WTC11 (cell line): ENCODE data around the gene JAZF1. TPM values are rescaled to one million over a fixed set of nuclear protein-coding genes. Genes with fewer than 3 reads are reported as not detected.

ENCODE experiments used
- ATAC-seq: fragments of 200-7000 bp; cut with Tn5 transposase; 2 replicates; pipeline ENCODE4 v1.10.0; 2021; ENCODE audit warnings: mild to moderate bottlenecking, moderate library complexity
- CTCF ChIA-PET: fragments of 300-600 bp; sonication (Branson Sonifier 250); formaldehyde crosslinking; loops from one replicate; lab custom pipeline; 2021; ENCODE audit warnings: antibody characterized with exemption; lab: Charles Lee
- POLR2A ChIA-PET: fragments of 350-600 bp; sonication (Branson Sonifier 250); formaldehyde crosslinking; loops from one replicate; lab custom pipeline; 2021; ENCODE audit warnings: antibody characterized with exemption; lab: Charles Lee
- DNase-seq: peaks from one replicate; pipeline ENCODE4 v3.0.0; 2021; ENCODE audit warnings: low spot score
- H3K27ac Mint-ChIP-seq: 2 replicates; pipeline ENCODE4 v1.8.0; 2021; ENCODE audit warnings: mixed read lengths
- H3K27me3 Mint-ChIP-seq: 2 replicates; pipeline ENCODE4 v1.8.0; 2021; ENCODE audit warnings: low read depth, mild to moderate bottlenecking, moderate library complexity, mixed read lengths
- H3K36me3 Mint-ChIP-seq: 2 replicates; pipeline ENCODE4 v1.8.0; 2021; ENCODE audit warnings: mixed read lengths
- H3K4me1 Mint-ChIP-seq: 2 replicates; pipeline ENCODE4 v1.8.0; 2022; ENCODE audit warnings: mixed read lengths
- H3K4me3 Mint-ChIP-seq: 2 replicates; pipeline ENCODE4 v1.8.0; 2021; ENCODE audit warnings: mild to moderate bottlenecking, moderate library complexity, mixed read lengths
- H3K9me3 Mint-ChIP-seq: 2 replicates; pipeline ENCODE4 v1.8.0; 2021; ENCODE audit warnings: mixed read lengths
- CREB1 ChIP-seq: sonication (generic); formaldehyde crosslinking; IDR thresholded peaks from 2 replicates; pipeline ENCODE4 v1.8.0; 2023; ENCODE audit warnings: mild to moderate bottlenecking, missing genetic modification reagents
- FOXJ3 ChIP-seq: sonication (generic); formaldehyde crosslinking; IDR thresholded peaks from 2 replicates; pipeline ENCODE4 v1.9.0; 2021; ENCODE audit warnings: missing genetic modification reagents, mild to moderate bottlenecking, borderline replicate concordance
- GTF2I ChIP-seq: fragments of 250-450 bp; sonication (Bioruptor Pico); conservative IDR thresholded peaks from 2 replicates; pipeline ENCODE4 v1.4.0; 2021; ENCODE audit warnings: mild to moderate bottlenecking
- JAZF1 ChIP-seq: fragments of 250-450 bp; sonication (Bioruptor Pico); IDR thresholded peaks from 2 replicates; pipeline ENCODE4 v1.9.0; 2021; ENCODE audit warnings: moderate library complexity, mild to moderate bottlenecking, inconsistent platforms
- JUN ChIP-seq: sonication (generic); formaldehyde crosslinking; IDR thresholded peaks from 2 replicates; pipeline ENCODE4 v1.8.0; 2023; ENCODE audit warnings: mild to moderate bottlenecking, missing genetic modification reagents
- KAT7 ChIP-seq: sonication (generic); formaldehyde crosslinking; IDR thresholded peaks from 2 replicates; pipeline ENCODE4 v1.8.1; 2023; ENCODE audit warnings: missing genetic modification reagents, mild to moderate bottlenecking, borderline replicate concordance
- MXD4 ChIP-seq: fragments of 250-450 bp; sonication (Bioruptor Pico); IDR thresholded peaks from 2 replicates; pipeline ENCODE4 v1.8.0; 2021; ENCODE audit warnings: mild to moderate bottlenecking, moderate library complexity, borderline replicate concordance
- MYBL2 ChIP-seq: sonication (generic); formaldehyde crosslinking; IDR thresholded peaks from 2 replicates; pipeline ENCODE4 v1.8.1; 2023; ENCODE audit warnings: mild to moderate bottlenecking, moderate library complexity, missing genetic modification reagents
- NFE2L1 ChIP-seq: sonication (generic); formaldehyde crosslinking; IDR thresholded peaks from 2 replicates; pipeline ENCODE4 v1.8.1; 2023; ENCODE audit warnings: missing genetic modification reagents
- NFYB ChIP-seq: sonication (generic); formaldehyde crosslinking; conservative IDR thresholded peaks from 2 replicates; pipeline ENCODE4 v1.8.0; 2022; ENCODE audit warnings: low read depth, missing genetic modification reagents
- NR2C2 ChIP-seq: sonication (generic); formaldehyde crosslinking; IDR thresholded peaks from 2 replicates; pipeline ENCODE4 v1.8.0; 2022; ENCODE audit warnings: mild to moderate bottlenecking, missing genetic modification reagents
- TEAD4 ChIP-seq: sonication (generic); formaldehyde crosslinking; IDR thresholded peaks from 2 replicates; pipeline ENCODE4 v1.8.0; 2022; ENCODE audit warnings: mild to moderate bottlenecking, missing genetic modification reagents
- ZNF423 ChIP-seq: fragments of 250-450 bp; sonication (Bioruptor Pico); IDR thresholded peaks from 2 replicates; pipeline ENCODE4 v2.1.2; 2022; ENCODE audit warnings: mild to moderate bottlenecking, moderate library complexity
- ZNF671 ChIP-seq: fragments of 250-450 bp; sonication (Bioruptor Pico); IDR thresholded peaks from 2 replicates; pipeline ENCODE4 v1.8.0; 2021; ENCODE audit warnings: mild to moderate bottlenecking
- total RNA-seq: library from RNA; stranded (reverse); gene quantifications from 3 replicates; pipeline ENCODE4 v1.2.3, GENCODE V29; 2021
- TF ChIP-seq, protein P1 (sequence below): sonication (generic); formaldehyde crosslinking; IDR thresholded peaks from 2 replicates; pipeline ENCODE4 v1.8.0; 2023; ENCODE audit warnings: mild to moderate bottlenecking, missing genetic modification reagents
- TF ChIP-seq, protein P2 (sequence below): sonication (generic); formaldehyde crosslinking; IDR thresholded peaks from 2 replicates; pipeline ENCODE4 v1.8.1; 2023; ENCODE audit warnings: mild to moderate bottlenecking, missing genetic modification reagents, moderate library complexity
- TF ChIP-seq, protein P3 (sequence below): fragments of 250-450 bp; sonication (Bioruptor Pico); IDR thresholded peaks from 2 replicates; pipeline ENCODE4 v1.9.0; 2021; ENCODE audit warnings: moderate library complexity, mild to moderate bottlenecking, inconsistent platforms, borderline replicate concordance
- TF ChIP-seq, protein P4 (sequence below): fragments of 200-600 bp; IDR thresholded peaks from 2 replicates; pipeline ENCODE4 v1.8.0; 2022; ENCODE audit warnings: antibody characterized with exemption
- TF ChIP-seq, protein P5 (sequence below): fragments of 250-450 bp; sonication (Bioruptor Pico); IDR thresholded peaks from 2 replicates; pipeline ENCODE4 v1.9.0; 2021; ENCODE audit warnings: mild to moderate bottlenecking
- TF ChIP-seq, protein P6 (sequence below): sonication (generic); formaldehyde crosslinking; IDR thresholded peaks from 2 replicates; pipeline ENCODE4 v1.8.0; 2023; ENCODE audit warnings: missing genetic modification reagents
- TF ChIP-seq, protein P7 (sequence below): fragments of 250-450 bp; sonication (Bioruptor Pico); conservative IDR thresholded peaks from 2 replicates; pipeline ENCODE4 v1.9.0; 2021; ENCODE audit warnings: mild to moderate bottlenecking
- TF ChIP-seq, protein P8 (sequence below): sonication (generic); formaldehyde crosslinking; IDR thresholded peaks from 2 replicates; pipeline ENCODE4 v1.8.0; 2022; ENCODE audit warnings: mild to moderate bottlenecking, missing genetic modification reagents
- TF ChIP-seq, protein P9 (sequence below): sonication (generic); formaldehyde crosslinking; IDR thresholded peaks from 2 replicates; pipeline ENCODE4 v1.8.0; 2022; ENCODE audit warnings: mild to moderate bottlenecking, missing genetic modification reagents

JAZF1 gene
- total RNA-seq, 1 experiment from 2014 or later: 19.0 TPM

DNA sequence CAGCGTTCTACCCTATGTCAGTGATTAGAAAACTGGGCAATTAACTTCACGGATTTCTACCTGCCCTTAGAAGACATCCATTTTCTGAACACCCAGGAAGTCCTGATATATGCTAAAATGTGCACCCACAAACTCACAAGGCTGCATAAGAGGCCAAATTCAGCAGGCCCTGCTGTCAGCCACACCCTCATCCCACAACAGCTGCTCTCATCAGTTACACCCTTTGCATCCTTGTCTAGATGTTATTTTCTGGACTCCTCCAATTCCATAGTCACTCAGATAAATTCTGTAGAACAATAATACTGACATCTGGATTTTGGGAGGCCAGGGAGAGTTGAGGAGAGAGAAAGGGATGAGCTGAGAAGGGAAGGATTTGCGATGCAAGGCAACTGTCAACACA, 231.7 kb downstream of the JAZF1 start:
- CTCF ChIA-PET: interaction anchor here (0.8 kb wide), 1 partner anchor 145 kb away, joined by 3 read pairs; no protein-coding TSS in a partner anchor

DNA sequence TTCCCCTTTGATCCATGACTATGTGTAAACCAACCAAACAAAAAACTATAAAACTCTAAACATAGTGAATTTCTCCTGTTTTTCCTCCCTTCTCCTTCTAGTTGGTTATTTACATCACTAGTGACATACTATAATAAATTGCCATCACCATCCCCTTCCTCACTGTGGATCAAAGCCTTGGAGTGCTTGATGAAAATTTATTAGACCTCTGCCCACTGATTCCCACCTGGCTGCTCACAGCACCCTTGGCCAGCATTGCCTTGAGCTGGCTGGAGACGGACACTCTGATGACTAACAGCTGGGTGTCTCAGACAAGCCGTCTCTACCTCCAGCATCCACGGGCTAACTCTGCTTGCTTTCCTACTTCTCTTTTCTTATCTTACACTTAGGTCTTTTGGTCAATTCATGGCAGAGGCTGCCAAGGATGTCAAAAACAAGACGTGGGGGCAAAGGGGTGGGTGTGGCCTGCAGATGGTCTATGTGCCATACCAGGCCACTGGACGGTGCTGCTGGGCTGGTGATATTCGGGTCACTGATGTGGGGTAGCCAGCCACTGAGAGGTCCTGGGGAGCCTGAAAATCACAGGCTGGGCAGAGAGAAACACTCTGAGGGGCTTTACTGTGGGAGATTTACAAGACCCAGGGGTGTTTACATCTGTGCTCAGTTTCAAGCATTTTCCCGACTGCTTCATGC, 232.9 kb downstream of the JAZF1 start:
- no peaks in the 10 kb centered on the region for H3K36me3 Mint-ChIP-seq
- POLR2A ChIA-PET: no interaction called here
- H3K27me3 Mint-ChIP-seq: no peaks in the 10 kb centered on the region
- TF ChIP-seq CREB1 (no peak), JUN (no peak), ZNF671 (CRISPR knock-in tag) (no peak), KAT7 (CRISPR knock-in tag) (no peak)
- TF ChIP-seq, protein P1, sequence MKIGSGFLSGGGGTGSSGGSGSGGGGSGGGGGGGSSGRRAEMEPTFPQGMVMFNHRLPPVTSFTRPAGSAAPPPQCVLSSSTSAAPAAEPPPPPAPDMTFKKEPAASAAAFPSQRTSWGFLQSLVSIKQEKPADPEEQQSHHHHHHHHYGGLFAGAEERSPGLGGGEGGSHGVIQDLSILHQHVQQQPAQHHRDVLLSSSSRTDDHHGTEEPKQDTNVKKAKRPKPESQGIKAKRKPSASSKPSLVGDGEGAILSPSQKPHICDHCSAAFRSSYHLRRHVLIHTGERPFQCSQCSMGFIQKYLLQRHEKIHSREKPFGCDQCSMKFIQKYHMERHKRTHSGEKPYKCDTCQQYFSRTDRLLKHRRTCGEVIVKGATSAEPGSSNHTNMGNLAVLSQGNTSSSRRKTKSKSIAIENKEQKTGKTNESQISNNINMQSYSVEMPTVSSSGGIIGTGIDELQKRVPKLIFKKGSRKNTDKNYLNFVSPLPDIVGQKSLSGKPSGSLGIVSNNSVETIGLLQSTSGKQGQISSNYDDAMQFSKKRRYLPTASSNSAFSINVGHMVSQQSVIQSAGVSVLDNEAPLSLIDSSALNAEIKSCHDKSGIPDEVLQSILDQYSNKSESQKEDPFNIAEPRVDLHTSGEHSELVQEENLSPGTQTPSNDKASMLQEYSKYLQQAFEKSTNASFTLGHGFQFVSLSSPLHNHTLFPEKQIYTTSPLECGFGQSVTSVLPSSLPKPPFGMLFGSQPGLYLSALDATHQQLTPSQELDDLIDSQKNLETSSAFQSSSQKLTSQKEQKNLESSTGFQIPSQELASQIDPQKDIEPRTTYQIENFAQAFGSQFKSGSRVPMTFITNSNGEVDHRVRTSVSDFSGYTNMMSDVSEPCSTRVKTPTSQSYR (CRISPR knock-in tag): no peak
- TF ChIP-seq, all 79 proteins: peak for 0
- Mint-ChIP-seq H3K4me1 (peaks cover 9% of the 10 kb centered on the region; the same call in 1 of the 2 replicates), H3K27ac (no peak overlapping the region), H3K4me3 (no peak overlapping the region), H3K9me3 (no peaks in the 10 kb centered on the region)
- DNase-seq (no peak), ATAC-seq (no peak)
- CTCF ChIA-PET: no interaction called here

More for the DNA sequence above, 231.7 kb downstream of the JAZF1 start:
- Mint-ChIP-seq H3K27me3 (no peaks in the 10 kb centered on the region), H3K27ac (no peak overlapping the region), H3K4me3 (no peak overlapping the region), H3K9me3 (no peaks in the 10 kb centered on the region), H3K4me1 (peaks cover 9% of the 10 kb centered on the region; the same call in 1 of the 2 replicates), H3K36me3 (no peaks in the 10 kb centered on the region)
- TF ChIP-seq KAT7 (CRISPR knock-in tag) (no peak), NFYB (no peak), CREB1 (no peak), MYBL2 (CRISPR knock-in tag) (no peak), GTF2I (no peak), NFE2L1 (CRISPR knock-in tag) (no peak), ZNF671 (CRISPR knock-in tag) (no peak), MXD4 (no peak), ZNF423 (CRISPR knock-in tag) (no peak), NR2C2 (CRISPR knock-in tag) (no peak), JAZF1 (no peak)
- TF ChIP-seq, protein P2, sequence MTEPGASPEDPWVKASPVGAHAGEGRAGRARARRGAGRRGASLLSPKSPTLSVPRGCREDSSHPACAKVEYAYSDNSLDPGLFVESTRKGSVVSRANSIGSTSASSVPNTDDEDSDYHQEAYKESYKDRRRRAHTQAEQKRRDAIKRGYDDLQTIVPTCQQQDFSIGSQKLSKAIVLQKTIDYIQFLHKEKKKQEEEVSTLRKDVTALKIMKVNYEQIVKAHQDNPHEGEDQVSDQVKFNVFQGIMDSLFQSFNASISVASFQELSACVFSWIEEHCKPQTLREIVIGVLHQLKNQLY (CRISPR knock-in tag): no peak
- TF ChIP-seq, protein P3, sequence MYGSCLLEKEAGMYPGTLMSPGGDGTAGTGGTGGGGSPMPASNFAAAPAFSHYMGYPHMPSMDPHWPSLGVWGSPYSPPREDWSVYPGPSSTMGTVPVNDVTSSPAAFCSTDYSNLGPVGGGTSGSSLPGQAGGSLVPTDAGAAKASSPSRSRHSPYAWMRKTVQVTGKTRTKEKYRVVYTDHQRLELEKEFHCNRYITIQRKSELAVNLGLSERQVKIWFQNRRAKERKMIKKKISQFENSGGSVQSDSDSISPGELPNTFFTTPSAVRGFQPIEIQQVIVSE: no peak
- TF ChIP-seq, protein P4, sequence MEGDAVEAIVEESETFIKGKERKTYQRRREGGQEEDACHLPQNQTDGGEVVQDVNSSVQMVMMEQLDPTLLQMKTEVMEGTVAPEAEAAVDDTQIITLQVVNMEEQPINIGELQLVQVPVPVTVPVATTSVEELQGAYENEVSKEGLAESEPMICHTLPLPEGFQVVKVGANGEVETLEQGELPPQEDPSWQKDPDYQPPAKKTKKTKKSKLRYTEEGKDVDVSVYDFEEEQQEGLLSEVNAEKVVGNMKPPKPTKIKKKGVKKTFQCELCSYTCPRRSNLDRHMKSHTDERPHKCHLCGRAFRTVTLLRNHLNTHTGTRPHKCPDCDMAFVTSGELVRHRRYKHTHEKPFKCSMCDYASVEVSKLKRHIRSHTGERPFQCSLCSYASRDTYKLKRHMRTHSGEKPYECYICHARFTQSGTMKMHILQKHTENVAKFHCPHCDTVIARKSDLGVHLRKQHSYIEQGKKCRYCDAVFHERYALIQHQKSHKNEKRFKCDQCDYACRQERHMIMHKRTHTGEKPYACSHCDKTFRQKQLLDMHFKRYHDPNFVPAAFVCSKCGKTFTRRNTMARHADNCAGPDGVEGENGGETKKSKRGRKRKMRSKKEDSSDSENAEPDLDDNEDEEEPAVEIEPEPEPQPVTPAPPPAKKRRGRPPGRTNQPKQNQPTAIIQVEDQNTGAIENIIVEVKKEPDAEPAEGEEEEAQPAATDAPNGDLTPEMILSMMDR: no peak
- no peak for ATAC-seq
- DNase-seq: no peak
- POLR2A ChIA-PET: no interaction called here

DNA sequence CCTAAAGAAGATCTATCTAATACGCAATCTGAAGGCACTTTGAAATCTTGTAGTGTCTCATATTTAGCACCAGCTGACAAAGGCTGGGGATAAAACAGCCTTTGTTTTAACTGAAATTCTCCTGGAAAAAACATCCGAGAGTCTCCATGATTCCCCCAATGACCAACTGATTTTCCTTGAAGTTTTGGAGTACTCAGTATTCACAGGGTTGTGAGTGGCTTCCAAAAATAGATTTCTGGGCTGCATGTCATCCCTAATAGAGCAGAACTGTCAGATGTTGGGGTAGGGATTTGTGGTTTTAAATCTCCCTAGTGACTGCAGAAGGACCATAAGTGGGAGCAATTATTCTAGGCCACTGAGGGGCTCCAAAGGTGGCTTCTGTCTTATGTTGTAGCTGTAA, 234.2 kb downstream of the JAZF1 start:
- POLR2A ChIA-PET: no interaction called here
- Mint-ChIP-seq H3K4me1 (peaks cover 6% of the 10 kb centered on the region; the same call in 1 of the 2 replicates), H3K9me3 (no peaks in the 10 kb centered on the region), H3K27me3 (no peaks in the 10 kb centered on the region), H3K36me3 (no peaks in the 10 kb centered on the region), H3K4me3 (no peak overlapping the region), H3K27ac (no peak overlapping the region; the same call in 1 of the 2 replicates)
- no peak for DNase-seq
- ATAC-seq: no peak
- CTCF ChIA-PET: no interaction called here
- TF ChIP-seq, protein P5, sequence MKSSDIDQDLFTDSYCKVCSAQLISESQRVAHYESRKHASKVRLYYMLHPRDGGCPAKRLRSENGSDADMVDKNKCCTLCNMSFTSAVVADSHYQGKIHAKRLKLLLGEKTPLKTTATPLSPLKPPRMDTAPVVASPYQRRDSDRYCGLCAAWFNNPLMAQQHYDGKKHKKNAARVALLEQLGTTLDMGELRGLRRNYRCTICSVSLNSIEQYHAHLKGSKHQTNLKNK (CRISPR knock-in tag): no peak
- TF ChIP-seq, protein P6, sequence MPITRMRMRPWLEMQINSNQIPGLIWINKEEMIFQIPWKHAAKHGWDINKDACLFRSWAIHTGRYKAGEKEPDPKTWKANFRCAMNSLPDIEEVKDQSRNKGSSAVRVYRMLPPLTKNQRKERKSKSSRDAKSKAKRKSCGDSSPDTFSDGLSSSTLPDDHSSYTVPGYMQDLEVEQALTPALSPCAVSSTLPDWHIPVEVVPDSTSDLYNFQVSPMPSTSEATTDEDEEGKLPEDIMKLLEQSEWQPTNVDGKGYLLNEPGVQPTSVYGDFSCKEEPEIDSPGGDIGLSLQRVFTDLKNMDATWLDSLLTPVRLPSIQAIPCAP: no peak
- TF ChIP-seq, protein P7, sequence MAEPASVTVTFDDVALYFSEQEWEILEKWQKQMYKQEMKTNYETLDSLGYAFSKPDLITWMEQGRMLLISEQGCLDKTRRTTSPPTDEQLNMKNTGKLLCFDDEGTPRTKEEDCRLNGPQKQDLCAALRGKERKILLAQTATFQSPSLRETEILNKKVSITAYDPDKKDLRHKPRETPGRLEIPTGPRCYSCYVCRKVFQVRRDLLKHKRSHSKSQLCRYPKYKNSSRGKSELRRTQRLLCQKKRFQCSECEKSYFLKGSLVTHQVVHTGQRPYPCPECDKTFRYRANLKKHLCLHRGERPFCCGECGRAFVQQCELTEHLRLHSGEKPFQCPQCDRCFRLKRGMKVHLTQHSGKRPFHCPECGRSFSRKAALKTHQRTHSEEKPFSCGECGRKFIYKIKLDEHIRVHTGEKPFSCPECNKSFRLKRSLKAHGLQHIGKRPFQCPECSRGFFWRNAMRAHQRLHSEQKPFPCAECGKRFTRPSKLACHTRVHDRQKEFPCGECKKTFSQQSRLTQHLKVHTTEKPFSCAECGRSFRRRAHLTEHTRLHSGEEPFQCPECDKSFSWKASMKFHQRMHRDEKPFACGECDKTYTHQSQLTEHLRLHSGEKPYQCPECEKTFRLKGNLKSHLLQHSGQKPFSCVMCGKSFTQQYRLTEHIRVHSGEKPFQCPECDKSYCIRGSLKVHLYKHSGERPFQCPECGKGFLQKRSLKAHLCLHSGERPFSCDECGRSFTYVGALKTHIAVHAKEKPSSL (CRISPR knock-in tag): no peak
- TF ChIP-seq, protein P8, sequence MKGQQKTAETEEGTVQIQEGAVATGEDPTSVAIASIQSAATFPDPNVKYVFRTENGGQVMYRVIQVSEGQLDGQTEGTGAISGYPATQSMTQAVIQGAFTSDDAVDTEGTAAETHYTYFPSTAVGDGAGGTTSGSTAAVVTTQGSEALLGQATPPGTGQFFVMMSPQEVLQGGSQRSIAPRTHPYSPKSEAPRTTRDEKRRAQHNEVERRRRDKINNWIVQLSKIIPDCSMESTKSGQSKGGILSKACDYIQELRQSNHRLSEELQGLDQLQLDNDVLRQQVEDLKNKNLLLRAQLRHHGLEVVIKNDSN (CRISPR knock-in tag): no peak
- TF ChIP-seq, protein P9, sequence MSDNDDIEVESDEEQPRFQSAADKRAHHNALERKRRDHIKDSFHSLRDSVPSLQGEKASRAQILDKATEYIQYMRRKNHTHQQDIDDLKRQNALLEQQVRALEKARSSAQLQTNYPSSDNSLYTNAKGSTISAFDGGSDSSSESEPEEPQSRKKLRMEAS (CRISPR knock-in tag): no peak
- TF ChIP-seq TEAD4: no peak
- no peak for TF ChIP-seq FOXJ3 (CRISPR knock-in tag)
- TF ChIP-seq ZNF671 (CRISPR knock-in tag): no peak
